Erythroblast (primary cell): ENCODE measurements around the gene NEDD4L.

Source experiments
- GATA1 ChIP-seq: IDR thresholded peaks from 2 replicates; pipeline ENCODE4 v1.6.1; 2011; ENCODE audit warnings: low read depth, mild to moderate bottlenecking, control low read depth, low read length, moderate library complexity
- POLR2A ChIP-seq: IDR thresholded peaks from 2 replicates; pipeline ENCODE4 v1.6.1; 2011; ENCODE audit warnings: mild to moderate bottlenecking, low read length

DNA sequence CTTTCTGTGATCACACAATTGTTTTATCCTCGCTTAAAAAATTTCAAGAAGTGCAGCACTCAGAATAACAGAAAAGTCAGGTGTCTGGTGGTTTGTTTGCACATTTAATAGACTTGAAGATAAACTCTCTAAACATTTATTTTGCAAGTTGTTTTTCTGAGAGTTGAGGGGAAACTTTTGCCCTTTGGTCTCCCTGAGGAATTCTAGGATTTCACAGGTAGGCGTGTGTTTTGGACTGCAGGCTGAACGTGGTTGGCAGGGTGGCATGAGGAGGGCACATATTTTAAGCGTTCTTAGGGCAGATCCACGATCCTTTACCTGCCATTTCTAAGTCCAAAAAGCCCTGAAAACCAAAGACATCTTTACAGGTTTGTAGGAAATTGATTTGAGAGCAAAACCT is 188.6 kb downstream of the NEDD4L start:
- no peak for TF ChIP-seq POLR2A
- no peak for TF ChIP-seq GATA1
